ENCODE measurements around the gene C6orf118.

GRCh38 chr6:165317723-165318122 lies 8.3 kb upstream of the C6orf118 start:
- TF ChIP-seq POLR2A (IDR thresholded peaks at IDR 0.05; ENCODE audit: low read depth, low read length) (no peak), PAX5 (IDR thresholded peaks at IDR 0.05; ENCODE audit: insufficient read depth, low read length, severe bottlenecking) (no peak), SPI1 (IDR thresholded peaks at IDR 0.05; ENCODE audit: low read depth, low read length) (no peak), POLR2AphosphoS5 (IDR thresholded peaks at IDR 0.05; ENCODE audit: low read depth, low read length) (no peak)
